Parathyroid adenoma (tissue), 2 donors: ENCODE data around the gene DOCK2.

Experiments used
- H2AFZ ChIP-seq: fragments of 300-600 bp; sonication (generic); one replicate; pipeline ENCODE4 v1.7.0; 2017; ENCODE audit warnings: antibody characterized with exemption, mild to moderate bottlenecking
- H3K27ac ChIP-seq: fragments of 300-600 bp; sonication (generic); one replicate; pipeline ENCODE4 v1.7.0; 2017
- H3K27me3 ChIP-seq: fragments of 300-600 bp; sonication (generic); one replicate; pipeline ENCODE4 v1.7.0; 2017; ENCODE audit warnings: low read length; ENCODE audit not compliant: control insufficient read depth, insufficient read depth
- H3K36me3 ChIP-seq: fragments of 300-600 bp; sonication (generic); one replicate; pipeline ENCODE4 v1.7.0; 2017; ENCODE audit warnings: low read length; ENCODE audit not compliant: control insufficient read depth, insufficient read depth
- H3K4me1 ChIP-seq: fragments of 300-600 bp; sonication (generic); one replicate; pipeline ENCODE4 v1.7.0; 2017; ENCODE audit warnings: control low read depth
- H3K4me2 ChIP-seq: fragments of 300-600 bp; sonication (generic); one replicate; pipeline ENCODE4 v1.7.0; 2017; ENCODE audit warnings: low read length
- H3K4me3 ChIP-seq: fragments of 300-600 bp; sonication (generic); one replicate; pipeline ENCODE4 v1.7.0; 2017; ENCODE audit warnings: low read depth, low read length
- H3K79me2 ChIP-seq: fragments of 300-600 bp; sonication (generic); one replicate; pipeline ENCODE4 v1.7.0; 2017; ENCODE audit warnings: control low read depth
- H3K9ac ChIP-seq: fragments of 300-600 bp; sonication (generic); one replicate; pipeline ENCODE4 v1.7.0; 2017; ENCODE audit warnings: mild to moderate bottlenecking
- H3K9me3 ChIP-seq: fragments of 300-600 bp; sonication (generic); one replicate; pipeline ENCODE4 v1.7.0; 2017; ENCODE audit warnings: low read length; ENCODE audit not compliant: control insufficient read depth
- CTCF ChIP-seq: fragments of 300-600 bp; sonication (generic); IDR thresholded peaks from one replicate; pipeline ENCODE4 v1.7.0; 2017; ENCODE audit warnings: antibody characterized with exemption, mild to moderate bottlenecking
- donor health status: primary hyperparathyroidism.

DOCK2 gene

GRCh38 chr5:169934990-169935389 lies 297.9 kb downstream of the DOCK2 start:
- H3K27ac ChIP-seq = no peak overlapping the region
- no peaks in the 10 kb centered on the region for H3K36me3 ChIP-seq
- no peaks in the 10 kb centered on the region for H3K79me2 ChIP-seq
- no peaks in the 10 kb centered on the region for H3K27me3 ChIP-seq
- TF ChIP-seq CTCF = no peak
- no peaks in the 10 kb centered on the region for H3K9me3 ChIP-seq
- H3K9ac ChIP-seq = no peak overlapping the region
- H3K4me3 ChIP-seq = no peak overlapping the region
- H3K4me1 ChIP-seq = peaks cover 9% of the 10 kb centered on the region
- no peak overlapping the region for H3K4me2 ChIP-seq
- H2AFZ ChIP-seq = peak overlapping the region; percentile 34

GRCh38 chr5:169935762-169936161 lies 298.7 kb downstream of the DOCK2 start:
- no peaks in the 10 kb centered on the region for H3K27me3 ChIP-seq
- peaks cover 9% of the 10 kb centered on the region for H3K4me1 ChIP-seq
- no peaks in the 10 kb centered on the region for H3K79me2 ChIP-seq
- H3K27ac ChIP-seq = no peak overlapping the region
- no peak overlapping the region for H3K4me2 ChIP-seq
- H3K9ac ChIP-seq = no peak overlapping the region
- no peak for TF ChIP-seq CTCF
- H3K4me3 ChIP-seq = no peak overlapping the region
- no peaks in the 10 kb centered on the region for H3K9me3 ChIP-seq
- no peaks in the 10 kb centered on the region for H3K36me3 ChIP-seq
- H2AFZ ChIP-seq = no peak overlapping the region

- H3K9ac ChIP-seq = no peak overlapping the region
- no peak overlapping the region for H3K4me3 ChIP-seq
- no peaks in the 10 kb centered on the region for H3K36me3 ChIP-seq
- no peak overlapping the region for H2AFZ ChIP-seq
- no peaks in the 10 kb centered on the region for H3K79me2 ChIP-seq
- no peaks in the 10 kb centered on the region for H3K27me3 ChIP-seq
- no peak for TF ChIP-seq CTCF
- no peaks in the 10 kb centered on the region for H3K9me3 ChIP-seq
- H3K27ac ChIP-seq = no peak overlapping the region
- H3K4me1 ChIP-seq = peaks cover 9% of the 10 kb centered on the region
- no peak overlapping the region for H3K4me2 ChIP-seq
These were observed 301.4 kb downstream of the DOCK2 start for GRCh38 chr5:169938439-169938838.

GRCh38 chr5:169939731-169940130 lies 302.7 kb downstream of the DOCK2 start:
- Histone ChIP-seq H3K27me3 (no peaks in the 10 kb centered on the region), H3K4me2 (no peak overlapping the region), H2AFZ (no peak overlapping the region), H3K4me3 (no peak overlapping the region), H3K4me1 (no peaks in the 10 kb centered on the region), H3K36me3 (no peaks in the 10 kb centered on the region), H3K79me2 (no peaks in the 10 kb centered on the region), H3K27ac (no peak overlapping the region), H3K9ac (no peak overlapping the region), H3K9me3 (no peaks in the 10 kb centered on the region)
- TF ChIP-seq CTCF = no peak

- no peaks in the 10 kb centered on the region for H3K9me3 ChIP-seq
- no peak overlapping the region for H3K4me3 ChIP-seq
- no peaks in the 10 kb centered on the region for H3K36me3 ChIP-seq
- H3K4me2 ChIP-seq = no peak overlapping the region
- H3K4me1 ChIP-seq = no peaks in the 10 kb centered on the region
- H3K27ac ChIP-seq = no peak overlapping the region
- H2AFZ ChIP-seq = no peak overlapping the region
- H3K27me3 ChIP-seq = no peaks in the 10 kb centered on the region
- no peak for TF ChIP-seq CTCF
- H3K9ac ChIP-seq = no peak overlapping the region
- no peaks in the 10 kb centered on the region for H3K79me2 ChIP-seq
These were observed 304.5 kb downstream of the DOCK2 start for GRCh38 chr5:169941542-169941941.
